Gastroesophageal sphincter (tissue), 3 donors: Measurements from ENCODE around the gene SYTL3.

Source experiments
- EP300 ChIP-seq: sonication (generic); formaldehyde crosslinking; IDR thresholded peaks from one replicate; pipeline ENCODE4 v1.6.1; 2017; ENCODE audit warnings: antibody characterized with exemption, mild to moderate bottlenecking
- POLR2A ChIP-seq, 2 donors: fragments of 450-650 bp; IDR thresholded peaks; one replicate each; pipeline ENCODE4 v1.6.1; 2017; ENCODE audit warnings: antibody characterized with exemption in 2 of 2, mild to moderate bottlenecking in 2 of 2, moderate library complexity in 1 of 2
- POLR2AphosphoS5 ChIP-seq: sonication (generic); formaldehyde crosslinking; IDR thresholded peaks from one replicate; pipeline ENCODE4 v1.6.1; 2017; ENCODE audit warnings: antibody characterized with exemption
- TF ChIP-seq, protein P1 (sequence below), 4 experiments: fragments of 200-600 bp in 2 of 4; fragments of 450-650 bp in 2 of 4; sonication (generic) in 1 of 4; IDR thresholded peaks; one replicate each; pipeline ENCODE4 v1.5.1; 2017 to 2019; ENCODE audit warnings: antibody characterized with exemption in 4 of 4, mild to moderate bottlenecking in 2 of 4, moderate library complexity in 2 of 4

DNA sequence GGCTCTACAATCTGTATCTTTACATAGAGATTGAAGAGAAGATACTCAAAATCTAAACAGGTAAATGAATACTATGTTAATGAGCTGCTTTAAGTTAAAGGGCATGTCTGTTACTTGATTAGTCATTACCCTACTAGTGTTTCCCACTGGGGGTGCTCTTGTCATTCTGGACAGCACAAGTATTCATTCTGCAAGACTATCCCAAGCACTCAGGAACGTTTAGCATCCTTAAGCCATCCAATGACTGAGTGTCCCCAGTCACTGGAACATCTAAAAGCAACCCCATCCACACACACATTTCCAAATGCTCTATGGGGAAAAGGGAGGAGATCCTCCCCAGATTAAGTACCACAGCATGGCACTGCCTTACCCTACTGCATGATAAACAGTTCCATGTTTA is 143.6 kb downstream of the SYTL3 start:
- TF ChIP-seq POLR2A (IDR thresholded peaks at IDR 0.05) (no peak), POLR2AphosphoS5 (no peak), EP300 (no peak)
- TF ChIP-seq, protein P1, sequence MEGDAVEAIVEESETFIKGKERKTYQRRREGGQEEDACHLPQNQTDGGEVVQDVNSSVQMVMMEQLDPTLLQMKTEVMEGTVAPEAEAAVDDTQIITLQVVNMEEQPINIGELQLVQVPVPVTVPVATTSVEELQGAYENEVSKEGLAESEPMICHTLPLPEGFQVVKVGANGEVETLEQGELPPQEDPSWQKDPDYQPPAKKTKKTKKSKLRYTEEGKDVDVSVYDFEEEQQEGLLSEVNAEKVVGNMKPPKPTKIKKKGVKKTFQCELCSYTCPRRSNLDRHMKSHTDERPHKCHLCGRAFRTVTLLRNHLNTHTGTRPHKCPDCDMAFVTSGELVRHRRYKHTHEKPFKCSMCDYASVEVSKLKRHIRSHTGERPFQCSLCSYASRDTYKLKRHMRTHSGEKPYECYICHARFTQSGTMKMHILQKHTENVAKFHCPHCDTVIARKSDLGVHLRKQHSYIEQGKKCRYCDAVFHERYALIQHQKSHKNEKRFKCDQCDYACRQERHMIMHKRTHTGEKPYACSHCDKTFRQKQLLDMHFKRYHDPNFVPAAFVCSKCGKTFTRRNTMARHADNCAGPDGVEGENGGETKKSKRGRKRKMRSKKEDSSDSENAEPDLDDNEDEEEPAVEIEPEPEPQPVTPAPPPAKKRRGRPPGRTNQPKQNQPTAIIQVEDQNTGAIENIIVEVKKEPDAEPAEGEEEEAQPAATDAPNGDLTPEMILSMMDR (IDR thresholded peaks at IDR 0.05): peak; percentile 19 to 42 (median 28)
